HL-60/S4 treated with phorbol 12-myristate 13-acetate at 8.2 ng/mL for 4 days and 3 days (cell line): ENCODE measurements around the gene KCNQ1.

Experiments
- in situ Hi-C: fragments of 300-500 bp; cut with MboI; formaldehyde crosslinking; loops from 2 replicates; pipeline ENCODE4 v1.15.0; 2022; ENCODE audit warnings: low sequenced_read_pairs

Gene KCNQ1

DNA sequence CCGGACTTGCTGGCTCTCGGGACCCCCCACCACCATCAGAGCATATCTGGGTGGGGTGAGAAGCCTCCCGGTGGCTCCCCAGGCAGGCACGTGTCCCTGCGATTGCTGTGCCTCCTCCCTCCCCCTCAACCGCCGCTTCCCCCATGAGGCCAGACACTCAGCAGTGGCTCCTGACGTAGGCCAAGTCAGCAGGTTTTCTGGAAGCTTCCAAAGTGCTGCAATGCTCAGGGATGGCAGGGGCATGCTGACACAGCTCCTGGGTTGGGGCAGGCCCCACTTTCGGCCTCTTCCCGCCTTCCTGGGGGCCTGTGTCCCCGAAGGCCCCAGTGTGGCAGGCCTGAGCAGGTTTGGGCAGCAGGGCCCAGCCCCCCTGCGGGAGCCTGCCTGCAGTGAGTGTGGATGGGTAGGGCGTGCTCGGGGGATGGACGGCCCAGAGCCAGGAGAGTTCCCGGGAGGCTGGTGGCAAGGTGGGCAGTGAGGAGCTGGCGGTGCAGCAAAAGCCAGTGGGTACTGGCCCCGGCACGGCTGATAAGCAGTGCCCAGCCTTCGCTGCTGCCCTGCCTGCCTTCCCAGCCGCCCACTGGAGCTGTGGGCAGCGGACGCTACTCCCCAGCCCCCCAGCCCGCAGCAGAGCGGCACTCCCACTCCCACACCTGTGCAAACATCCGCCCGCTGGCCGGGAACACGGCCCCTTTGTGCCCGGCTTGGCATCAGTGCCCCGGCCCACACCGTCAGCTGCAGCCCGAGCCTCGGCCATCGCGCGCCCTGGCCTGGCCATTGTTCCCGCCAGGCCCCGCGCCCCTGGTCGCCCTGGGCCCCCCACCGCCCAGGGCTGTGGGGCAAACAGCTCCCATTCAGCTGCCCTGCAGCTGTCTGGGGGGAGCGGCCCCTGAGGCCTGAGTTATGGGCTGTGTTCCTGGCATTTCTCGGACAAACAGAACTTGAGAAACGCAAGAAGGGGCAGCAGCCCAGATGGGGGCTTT lies 130.0 kb downstream of the KCNQ1 start:
- in situ Hi-C loops: no loop called here

DNA sequence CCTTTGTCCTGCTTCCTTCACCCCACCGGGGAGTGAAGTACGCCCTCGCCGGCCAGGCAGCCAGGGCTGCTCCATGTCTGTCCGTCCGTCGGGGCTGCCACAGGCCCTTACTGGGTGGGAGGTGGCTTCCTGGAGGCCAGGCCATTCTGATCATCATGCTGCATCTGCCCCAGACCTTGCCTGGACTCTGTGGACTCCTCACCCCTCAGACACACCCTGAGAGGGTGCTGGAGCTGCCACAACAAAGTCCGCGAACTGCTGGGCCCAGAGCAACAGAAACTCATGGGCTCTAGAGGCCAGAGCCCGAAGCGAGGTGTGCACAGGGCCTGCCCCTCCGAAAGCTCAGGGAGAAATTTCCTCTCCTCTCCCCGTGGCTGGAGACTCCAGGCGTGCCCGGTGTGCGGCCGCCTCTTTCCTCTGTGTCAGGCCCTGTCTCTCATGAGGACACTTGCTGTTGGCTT lies 130.8 kb downstream of the KCNQ1 start:
- in situ Hi-C loops: no loop called here

DNA sequence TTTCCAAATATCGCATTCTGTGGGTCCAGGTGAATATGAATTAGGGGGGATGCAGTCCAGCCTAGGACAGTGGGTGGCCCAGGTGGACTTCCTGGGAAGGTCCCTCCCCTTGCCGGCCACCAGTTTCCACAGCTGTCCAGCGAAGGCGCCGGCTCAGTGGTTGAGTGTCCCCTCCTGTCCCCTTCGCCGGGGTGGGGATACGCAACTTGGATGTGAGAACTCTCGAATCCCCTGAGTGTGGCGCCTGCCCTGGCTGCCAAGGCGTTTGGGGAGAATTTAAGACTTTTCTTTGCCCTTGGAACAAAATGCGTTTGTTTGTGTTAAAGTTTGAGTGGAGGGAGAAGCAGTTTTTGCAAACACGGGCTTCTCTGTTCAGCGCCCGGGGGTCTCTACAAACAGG lies 131.3 kb downstream of the KCNQ1 start:
- in situ Hi-C loops: no loop called here

- in situ Hi-C loops: no loop called here
These were observed 131.7 kb downstream of the KCNQ1 start for GRCh38 chr11:2576549-2576948.

- in situ Hi-C loops: no loop called here
These were observed 132.5 kb downstream of the KCNQ1 start for GRCh38 chr11:2577031-2577990.

GRCh38 chr11:2577991-2578928 lies 133.5 kb downstream of the KCNQ1 start:
- in situ Hi-C loops: no loop called here

GRCh38 chr11:2578929-2579270 lies 134.1 kb downstream of the KCNQ1 start:
- in situ Hi-C loops: no loop called here

DNA sequence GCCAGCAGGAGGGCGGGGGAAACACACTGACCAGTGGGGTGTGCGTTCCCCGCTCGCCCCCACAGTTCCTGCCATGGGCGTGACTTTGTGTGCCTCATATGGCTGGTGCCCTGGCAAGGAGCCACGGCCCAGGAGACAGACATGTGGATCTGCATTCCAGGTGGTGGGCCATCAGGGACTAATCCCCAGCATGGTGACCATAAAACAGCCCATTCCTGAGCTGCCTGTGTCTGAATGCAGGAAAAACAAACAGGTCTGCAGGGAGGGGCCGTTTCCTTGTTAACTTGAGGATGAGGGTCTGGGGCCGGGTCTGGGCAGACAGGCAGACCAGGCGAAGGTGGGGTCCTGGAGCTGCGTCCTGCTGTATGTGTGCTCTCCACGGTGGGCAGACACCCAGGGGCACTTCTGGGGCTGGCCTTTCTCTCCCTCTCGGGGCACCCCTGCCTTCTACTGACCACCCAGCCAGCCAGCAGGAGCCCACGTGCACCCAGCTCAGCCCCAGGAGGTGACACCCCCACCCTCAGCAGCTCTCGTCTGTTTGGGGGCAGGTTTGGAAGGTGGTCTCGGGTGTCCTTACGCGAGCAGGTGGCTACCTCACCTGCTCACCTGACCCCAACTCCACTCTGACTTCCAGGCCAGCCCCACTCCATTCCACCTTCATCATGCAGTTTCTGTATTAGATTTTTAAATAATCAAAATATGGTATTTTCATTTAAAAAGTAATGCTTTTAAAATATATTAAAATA lies 134.7 kb downstream of the KCNQ1 start:
- in situ Hi-C loops: no loop called here

- in situ Hi-C loops: no loop called here
These were observed 135.2 kb downstream of the KCNQ1 start for GRCh38 chr11:2580061-2580421.

- in situ Hi-C loops: no loop called here
These were observed 135.8 kb downstream of the KCNQ1 start for GRCh38 chr11:2580571-2581001.

GRCh38 chr11:2581151-2581930 lies 136.5 kb downstream of the KCNQ1 start:
- in situ Hi-C loops: no loop called here

DNA sequence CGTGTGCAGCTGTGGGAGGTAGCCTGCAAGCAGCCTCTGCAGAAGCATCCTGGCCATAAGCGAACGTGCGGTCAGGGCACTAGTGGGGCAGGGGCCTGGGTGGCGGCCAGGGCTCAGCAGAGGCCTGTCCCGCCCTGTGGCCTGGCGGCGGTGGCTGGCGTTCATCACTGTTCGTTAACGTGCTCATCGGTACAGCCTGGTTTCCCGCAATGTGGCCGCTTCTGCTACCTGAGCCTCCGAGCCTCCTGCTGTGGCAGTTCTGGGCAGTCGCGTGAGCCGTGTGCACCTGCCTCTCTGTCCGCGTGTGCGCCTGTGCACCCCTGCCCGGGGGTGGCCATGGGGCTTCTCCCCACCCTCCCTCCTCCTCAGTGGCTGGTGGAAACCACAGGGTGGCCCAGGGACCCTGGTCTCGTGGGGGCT lies 137.1 kb downstream of the KCNQ1 start:
- in situ Hi-C loops: no loop called here

- in situ Hi-C loops: no loop called here
These were observed 137.6 kb downstream of the KCNQ1 start for GRCh38 chr11:2582351-2582945.

- in situ Hi-C loops: no loop called here
These were observed 138.3 kb downstream of the KCNQ1 start for GRCh38 chr11:2582946-2583604.

GRCh38 chr11:2583605-2583958 lies 138.8 kb downstream of the KCNQ1 start:
- in situ Hi-C loops: no loop called here

DNA sequence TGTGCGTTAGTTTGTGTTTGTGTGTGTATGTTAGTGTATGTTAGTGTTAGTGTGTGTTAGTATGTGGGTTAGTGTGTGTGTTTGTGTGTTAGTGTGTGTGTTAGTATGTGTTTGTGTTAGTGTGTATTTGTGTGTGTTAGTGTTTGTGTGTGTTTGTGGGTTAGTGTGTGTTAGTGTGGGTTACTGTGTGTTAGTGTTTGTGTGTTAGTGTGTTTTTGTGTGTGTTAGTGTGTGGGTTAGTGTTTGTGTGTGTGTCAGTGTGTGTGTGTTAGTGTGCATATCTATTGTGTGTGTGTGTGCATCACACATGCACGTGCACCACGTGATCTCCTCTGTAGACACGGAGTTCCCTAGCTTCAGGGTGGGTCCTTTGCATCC lies 139.6 kb downstream of the KCNQ1 start:
- in situ Hi-C loops: no loop called here

DNA sequence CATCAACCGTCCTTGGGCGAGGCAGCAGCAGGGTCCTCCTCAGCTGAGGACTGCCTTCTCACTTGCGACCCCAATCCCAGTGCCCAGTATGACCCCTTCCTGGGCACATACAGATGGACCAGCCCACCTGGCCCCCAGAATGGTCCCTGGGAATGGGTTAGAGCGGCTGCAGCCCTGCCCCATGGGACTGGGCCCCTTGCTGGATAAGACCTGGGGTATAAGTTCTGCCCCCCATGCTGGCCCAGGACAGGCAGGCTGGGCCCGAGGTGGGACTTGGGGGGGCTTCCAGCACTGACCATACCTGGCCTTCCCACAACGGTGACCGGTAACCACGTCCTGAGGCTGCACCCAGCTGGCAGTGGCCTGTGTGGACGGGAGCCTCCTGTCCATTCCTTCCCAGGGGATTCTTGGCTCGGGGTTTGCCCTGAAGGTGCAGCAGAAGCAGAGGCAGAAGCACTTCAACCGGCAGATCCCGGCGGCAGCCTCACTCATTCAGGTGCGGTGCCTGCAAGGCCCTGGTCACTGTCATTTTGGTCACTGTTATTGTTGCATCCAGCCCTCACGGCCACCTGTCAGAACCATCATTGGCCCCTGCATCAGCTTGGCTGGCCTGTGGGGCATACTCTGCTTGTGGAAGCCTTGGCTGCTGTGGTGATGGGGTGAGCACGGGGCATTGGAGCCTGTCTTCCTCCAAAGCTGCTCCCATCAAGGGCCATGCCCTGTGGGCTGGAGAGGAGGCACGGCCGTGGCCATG lies 140.2 kb downstream of the KCNQ1 start:
- in situ Hi-C loops: no loop called here
